Superior temporal gyrus (tissue), 1 donor: ENCODE results near the gene WDR45.

ENCODE experiments used
- DNase-seq: peaks from one replicate; pipeline ENCODE4 v3.0.0-alpha.2; 2016; ENCODE audit errors: extremely low spot score

The WDR45 gene

DNA sequence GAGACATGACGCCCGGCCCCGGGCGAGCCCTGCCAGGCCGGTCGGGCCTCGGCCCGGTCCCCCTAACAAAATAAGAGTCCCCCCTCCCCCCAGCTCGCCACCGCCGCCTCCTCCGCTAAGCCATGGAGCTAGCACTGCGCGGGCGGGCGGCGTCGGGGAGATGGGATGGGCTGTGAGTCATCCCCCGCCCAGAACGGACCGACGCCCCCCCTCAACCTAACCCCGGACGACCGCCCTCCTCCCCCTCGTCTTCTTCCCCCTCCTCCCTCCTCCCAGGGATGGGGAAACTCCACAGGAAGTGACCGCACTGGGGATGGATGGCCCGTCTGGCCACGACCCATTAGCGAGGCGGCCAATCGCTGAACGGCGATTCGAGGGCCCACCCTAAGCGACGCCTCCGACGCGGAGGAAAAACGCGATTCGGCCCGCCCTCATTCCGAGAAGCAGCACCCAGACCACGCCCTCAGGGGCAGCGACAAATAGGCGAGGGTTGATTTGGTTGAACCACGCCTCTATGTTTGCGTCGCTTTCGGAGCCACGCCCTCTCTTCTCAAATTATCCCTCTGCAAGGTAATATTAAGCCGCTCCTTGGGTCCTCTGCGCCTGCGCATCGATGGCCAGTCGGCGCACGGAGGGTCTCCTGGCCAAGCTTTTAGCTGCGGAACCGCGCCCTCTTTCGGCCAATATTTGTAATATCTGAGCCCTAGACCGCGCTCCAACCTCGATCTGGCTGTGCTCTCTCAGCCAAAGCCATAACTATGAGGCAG, 36.3 kb downstream of the WDR45 start, which contains the start of gene TFE3:
TFE3 (minus strand) TSS at position 138 of the 767 bp plus-strand sequence; CDS start at position 7, 131 bp downstream.
- peak; percentile 97 for DNase-seq

DNA sequence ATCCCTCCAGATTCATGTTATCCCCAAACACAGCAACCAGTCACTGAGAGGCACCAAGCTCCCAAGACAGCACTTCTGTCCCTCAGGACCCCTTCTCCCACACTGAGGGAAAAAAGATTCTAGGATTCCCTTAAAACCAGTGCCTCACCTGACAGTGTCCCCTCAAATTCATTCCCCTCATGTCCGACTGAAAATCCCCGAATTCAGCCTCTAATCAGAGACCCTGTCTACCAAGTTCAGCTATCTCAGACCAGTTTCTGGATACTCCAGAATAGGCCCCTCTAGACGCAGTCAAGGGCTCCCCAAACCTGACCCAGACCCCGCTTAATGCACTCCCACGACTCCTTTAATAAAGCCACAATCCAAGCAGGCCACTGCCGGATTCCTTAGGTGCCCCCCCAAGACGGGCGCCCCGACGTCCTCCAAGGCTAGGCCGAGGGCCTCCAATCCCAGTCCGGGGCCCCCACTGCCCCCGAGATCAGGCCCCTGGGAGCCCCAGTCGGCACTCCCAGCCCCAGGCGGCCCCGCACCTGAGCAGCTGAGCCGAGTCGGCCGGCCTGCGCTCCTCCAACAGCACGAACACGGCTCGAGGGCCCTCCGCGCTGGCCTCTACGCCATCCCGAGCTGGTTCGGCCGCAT, 37.0 kb downstream of the WDR45 start:
- DNase-seq = no peak

DNA sequence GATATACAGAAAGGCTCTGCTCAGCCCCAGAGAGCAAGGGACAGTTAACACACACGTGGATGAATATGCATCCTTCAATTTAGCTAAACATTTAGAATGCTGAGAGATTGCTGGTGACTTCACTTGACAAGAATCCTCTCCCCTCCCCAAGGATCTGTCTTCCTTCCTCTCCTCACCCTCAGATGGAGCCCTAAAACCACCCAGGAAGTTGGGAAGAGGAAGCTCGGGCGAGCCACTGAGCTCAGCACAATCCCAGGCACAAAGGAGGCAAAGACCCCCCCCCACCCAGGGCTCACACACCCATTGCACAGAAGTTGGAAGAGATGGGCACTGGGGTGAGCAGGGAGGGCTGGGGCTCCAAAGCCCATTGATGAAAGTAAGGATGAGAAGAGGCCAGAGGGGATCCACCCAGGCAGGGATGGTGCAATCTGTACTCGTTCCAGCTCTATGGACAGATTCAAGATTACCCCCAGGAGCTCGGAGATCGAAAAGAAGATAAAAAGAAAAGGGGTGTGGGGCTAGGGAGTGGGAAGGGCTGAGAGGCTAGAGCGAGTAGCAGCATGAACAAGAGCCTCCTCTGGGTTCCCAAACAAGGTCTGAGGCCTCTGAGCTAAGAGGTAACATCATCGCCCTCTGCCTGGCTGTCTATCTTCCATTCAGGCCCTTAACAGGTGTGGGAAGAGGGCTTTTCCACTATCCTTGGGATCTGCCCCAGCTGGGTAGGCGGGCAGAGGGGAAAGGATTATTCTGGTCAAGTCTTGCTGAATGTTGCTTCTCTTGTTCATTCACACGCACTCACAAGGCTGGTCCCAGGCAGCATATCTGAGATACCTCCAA, 37.7 kb downstream of the WDR45 start:
- DNase-seq = peak; percentile 10

DNA sequence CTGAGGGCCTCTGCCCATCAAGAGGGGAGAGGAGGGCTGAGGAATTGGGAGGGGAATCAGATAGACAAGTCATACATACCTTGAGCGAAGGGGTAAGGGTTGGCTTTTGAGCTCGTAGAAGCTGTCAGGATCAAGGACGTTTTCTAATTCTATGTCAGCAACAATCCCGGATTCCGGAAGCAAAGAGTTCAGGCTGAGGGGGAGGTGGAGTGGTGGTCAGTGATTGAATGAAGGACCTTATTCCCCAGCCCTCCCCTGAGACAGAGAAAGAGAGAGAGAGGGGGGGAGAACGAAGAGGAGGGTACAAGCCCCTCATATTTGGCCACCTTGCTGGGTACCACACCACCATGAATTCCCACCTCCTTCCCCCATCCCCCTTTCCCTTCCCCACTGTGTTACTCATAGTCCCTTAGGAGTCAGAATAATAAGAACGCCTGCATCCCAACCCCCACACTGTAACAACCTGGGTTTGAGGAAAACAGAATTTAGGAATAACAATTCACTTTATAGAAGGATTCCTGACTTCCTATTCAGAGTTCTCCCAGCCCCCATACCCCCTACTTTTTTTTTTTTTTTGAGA, 39.2 kb downstream of the WDR45 start:
- DNase-seq = no peak

DNA sequence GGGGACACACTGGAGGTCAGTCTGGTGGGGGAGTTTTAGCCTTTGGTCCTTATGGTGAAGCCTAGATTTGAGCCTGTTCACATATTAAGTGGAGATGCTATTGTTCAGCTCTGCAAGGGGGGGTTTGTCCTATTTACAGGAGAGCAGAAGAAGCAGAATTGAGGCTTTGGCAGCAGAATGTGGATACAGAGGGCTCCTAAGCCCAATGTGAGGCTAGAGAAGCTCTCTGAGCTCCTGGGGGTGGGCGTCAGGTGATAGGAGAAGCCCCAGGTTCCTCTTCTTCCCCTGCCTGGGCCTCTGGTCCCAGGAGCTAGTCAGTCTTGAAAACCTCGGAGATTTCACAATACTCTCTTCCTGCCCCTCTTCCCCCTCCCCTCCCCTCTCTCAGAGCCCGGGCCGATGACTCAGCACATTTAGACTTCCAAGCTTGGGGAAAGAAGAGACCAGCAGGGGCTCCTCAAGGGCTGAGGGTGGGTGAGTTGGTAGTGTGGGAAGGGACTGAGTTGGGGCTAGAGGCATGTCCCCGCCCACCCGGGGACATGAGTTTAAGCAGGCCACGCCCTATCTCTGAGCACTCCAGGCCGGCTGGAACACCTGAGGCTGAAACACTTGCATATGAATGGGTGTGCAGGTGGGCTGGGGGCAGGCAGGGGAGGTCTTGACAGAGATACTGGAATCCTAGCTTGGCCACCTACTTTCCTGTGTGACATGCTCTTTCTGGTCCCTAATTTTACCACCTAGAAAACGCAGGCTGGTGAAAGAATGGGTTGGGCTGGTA, 39.9 kb downstream of the WDR45 start:
- peak; percentile 27 for DNase-seq

DNA sequence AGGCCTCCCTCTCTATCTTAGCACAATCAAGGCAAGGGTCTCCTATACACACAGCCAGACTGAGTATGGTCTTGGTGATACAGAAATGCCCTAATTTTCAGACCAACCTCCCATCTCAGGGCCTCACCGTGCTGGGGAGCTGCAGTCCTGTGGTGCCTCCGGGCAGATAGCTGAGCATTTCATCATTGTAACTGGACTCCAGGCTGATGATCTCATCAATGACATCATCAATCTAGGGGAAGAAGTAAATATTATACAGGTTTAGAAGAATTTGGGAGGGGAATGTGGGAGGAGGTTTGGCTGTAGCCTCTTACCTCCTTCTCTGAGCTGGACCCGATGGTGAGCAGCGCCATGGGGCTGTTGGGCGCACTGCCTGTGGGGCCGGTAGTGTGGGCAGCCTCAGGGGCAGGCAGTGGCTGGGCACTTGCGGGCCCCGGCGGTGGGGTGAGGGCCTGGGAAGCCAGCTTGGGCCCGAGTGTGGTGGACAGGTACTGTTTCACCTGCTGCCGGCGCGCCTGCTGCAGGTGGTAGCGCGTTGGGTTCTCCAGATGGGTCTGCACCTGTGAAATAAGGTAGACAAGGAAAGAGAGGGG, 41.7 kb downstream of the WDR45 start:
- no peak for DNase-seq

DNA sequence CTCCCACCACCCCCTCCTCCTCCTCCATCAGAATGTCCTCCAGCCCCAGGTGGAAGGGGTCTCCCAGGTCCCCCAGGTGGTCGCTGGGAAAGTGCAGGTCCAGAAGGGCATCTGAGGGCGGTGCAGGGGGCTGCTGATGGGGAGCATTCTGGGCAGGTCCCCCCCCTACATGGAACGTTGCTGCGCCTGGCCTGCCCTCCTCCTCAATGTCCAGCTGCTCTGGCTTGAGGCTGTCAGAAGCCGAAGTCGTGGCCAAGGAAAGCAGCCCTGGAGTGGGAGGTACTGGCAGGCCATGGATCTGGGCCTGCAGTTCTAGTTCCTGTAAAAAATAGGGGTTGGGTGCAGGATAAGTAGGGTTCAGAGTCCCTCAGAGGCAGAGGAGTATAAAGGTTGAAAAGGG, 49.4 kb downstream of the WDR45 start:
- no peak for DNase-seq

DNA sequence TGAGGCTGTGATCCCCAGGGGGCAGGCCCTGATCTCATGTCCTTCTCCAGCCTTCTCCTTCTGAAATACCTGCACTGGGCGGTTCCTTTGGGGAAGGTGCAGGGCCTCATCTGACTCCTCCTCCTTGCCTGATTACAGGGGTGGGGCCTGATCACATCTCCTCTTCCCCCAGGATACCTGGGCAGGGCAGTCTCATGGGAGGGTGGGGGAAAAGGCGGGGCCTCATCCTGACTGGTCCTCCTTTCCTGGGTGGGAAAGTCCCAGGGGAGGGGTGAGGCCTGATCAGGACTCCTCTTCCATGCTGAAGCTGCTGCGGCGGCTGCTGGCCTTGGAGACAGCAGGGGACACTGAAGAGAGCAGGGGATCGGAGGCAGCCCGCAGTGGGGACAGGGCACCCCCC, 49.8 kb downstream of the WDR45 start:
- no peak for DNase-seq
